Fibroblast of pulmonary artery (primary cell): ENCODE measurements around the gene IL21R.

Source experiments
- DNase-seq: peaks from one replicate; pipeline ENCODE4 v3.0.0-alpha.2; 2010; ENCODE audit warnings: low read depth
- H3K4me3 ChIP-seq: replicated peaks from 2 replicates; pipeline ENCODE4 v1.5.1; 2011; ENCODE audit warnings: low read depth, mild to moderate bottlenecking, control low read depth, low read length, moderate library complexity
- TF ChIP-seq, protein P1 (sequence below): IDR thresholded peaks from 2 replicates; pipeline ENCODE4 v1.5.1; 2011; ENCODE audit warnings: mild to moderate bottlenecking, control low read depth, low read length, inconsistent platforms; ENCODE audit errors: missing control alignments

Gene IL21R

GRCh38 chr16:27383556-27384243 lies 18.3 kb upstream of the IL21R start:
- H3K4me3 ChIP-seq = no peak overlapping the region
- TF ChIP-seq, protein P1, sequence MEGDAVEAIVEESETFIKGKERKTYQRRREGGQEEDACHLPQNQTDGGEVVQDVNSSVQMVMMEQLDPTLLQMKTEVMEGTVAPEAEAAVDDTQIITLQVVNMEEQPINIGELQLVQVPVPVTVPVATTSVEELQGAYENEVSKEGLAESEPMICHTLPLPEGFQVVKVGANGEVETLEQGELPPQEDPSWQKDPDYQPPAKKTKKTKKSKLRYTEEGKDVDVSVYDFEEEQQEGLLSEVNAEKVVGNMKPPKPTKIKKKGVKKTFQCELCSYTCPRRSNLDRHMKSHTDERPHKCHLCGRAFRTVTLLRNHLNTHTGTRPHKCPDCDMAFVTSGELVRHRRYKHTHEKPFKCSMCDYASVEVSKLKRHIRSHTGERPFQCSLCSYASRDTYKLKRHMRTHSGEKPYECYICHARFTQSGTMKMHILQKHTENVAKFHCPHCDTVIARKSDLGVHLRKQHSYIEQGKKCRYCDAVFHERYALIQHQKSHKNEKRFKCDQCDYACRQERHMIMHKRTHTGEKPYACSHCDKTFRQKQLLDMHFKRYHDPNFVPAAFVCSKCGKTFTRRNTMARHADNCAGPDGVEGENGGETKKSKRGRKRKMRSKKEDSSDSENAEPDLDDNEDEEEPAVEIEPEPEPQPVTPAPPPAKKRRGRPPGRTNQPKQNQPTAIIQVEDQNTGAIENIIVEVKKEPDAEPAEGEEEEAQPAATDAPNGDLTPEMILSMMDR = no peak
- no peak for DNase-seq

- no peak for DNase-seq
- H3K4me3 ChIP-seq = no peak overlapping the region
- TF ChIP-seq, protein P1 = no peak
These were observed 17.5 kb upstream of the IL21R start for GRCh38 chr16:27384425-27384824.

DNA sequence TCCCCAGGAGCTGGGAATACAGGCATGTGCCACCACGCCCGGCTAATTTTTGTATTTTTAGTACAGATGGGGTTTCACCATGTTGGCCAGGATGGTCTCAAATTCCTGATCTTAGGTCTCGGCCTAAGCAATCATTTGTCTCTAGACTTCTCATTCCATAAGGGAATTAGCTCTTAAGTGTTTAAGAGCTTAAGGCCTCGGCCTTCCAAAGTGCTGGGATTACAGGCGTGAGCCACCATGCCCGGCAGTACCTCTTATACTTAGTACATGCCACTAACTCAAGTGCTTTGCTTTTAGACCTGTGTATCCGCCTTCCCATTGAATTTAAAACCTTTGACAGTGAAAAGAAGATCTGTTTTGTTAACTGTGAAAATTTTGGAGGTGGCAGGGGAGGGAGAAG lies 16.6 kb upstream of the IL21R start:
- H3K4me3 ChIP-seq = no peak overlapping the region
- TF ChIP-seq, protein P1 = no peak
- no peak for DNase-seq

DNA sequence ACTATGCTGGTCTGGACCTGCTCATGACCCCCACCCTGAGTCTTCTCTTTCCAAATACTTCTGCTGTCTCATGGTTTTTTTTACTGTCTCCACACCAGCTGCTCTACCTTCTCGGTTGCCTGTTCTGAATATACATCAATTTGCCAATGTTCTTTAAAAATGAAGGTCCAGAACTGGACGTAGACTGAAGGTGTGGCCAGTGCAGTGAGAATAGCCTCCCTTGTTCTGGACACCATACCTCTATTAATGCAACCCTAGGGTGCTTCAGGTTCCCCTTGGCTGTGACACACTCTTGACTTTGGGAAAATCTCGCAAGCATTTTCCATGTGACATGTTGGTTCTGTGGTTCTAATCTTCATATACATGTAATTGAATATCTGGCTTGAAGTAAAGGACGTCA lies 15.3 kb upstream of the IL21R start:
- TF ChIP-seq, protein P1 = no peak
- no peak for DNase-seq
- H3K4me3 ChIP-seq = no peak overlapping the region

- TF ChIP-seq, protein P1 = no peak
- H3K4me3 ChIP-seq = no peak overlapping the region
- DNase-seq = no peak
These were observed 14.2 kb upstream of the IL21R start for GRCh38 chr16:27387724-27388123.

DNA sequence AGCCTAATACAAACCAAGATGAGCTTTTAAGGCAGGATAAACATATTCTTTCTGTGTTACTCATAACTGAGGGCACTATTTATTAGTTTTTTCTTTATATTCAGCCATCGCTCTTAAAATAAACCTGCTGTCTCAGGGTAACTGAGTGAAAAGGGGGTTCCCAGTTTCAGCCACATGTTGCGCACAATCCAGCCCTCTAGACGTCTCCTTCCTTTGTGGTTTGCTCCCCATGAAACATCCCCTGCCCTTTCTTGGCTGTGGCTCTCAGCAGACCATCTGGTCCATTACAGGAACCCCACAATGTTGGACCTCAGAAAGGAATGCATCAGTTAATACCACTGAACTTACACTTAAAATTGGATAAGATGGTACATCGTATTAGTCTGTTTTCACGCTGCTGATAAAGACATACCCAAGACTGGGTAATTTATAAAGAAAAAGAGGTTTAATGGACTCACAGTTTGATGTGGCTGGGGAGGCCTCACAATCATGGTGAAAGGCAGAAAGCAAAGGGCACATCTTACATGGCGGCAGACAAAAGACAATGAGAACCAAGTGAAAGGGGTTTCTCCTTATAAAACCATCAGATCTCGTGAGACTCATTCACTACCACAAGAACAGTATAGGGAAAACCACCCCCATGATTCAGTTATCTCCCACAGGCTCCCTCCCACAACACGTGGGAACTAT lies 12.6 kb upstream of the IL21R start:
- no peak for DNase-seq
- TF ChIP-seq, protein P1 = no peak
- no peak overlapping the region for H3K4me3 ChIP-seq

- no peak overlapping the region for H3K4me3 ChIP-seq
- no peak for DNase-seq
- TF ChIP-seq, protein P1 = no peak
These were observed 11.8 kb upstream of the IL21R start for GRCh38 chr16:27390151-27390550.
